VCaP (cell line): ENCODE data around the gene HK2.
A peak's percentile ranks its signal among the peaks of the same experiment; 100 is the strongest.

ENCODE experiments used
- H3K27ac ChIP-seq: fragments of 450-650 bp; 2 replicates; pipeline ENCODE4 v1.5.1; 2017
- CTCF ChIP-seq: fragments of 450-650 bp; conservative IDR thresholded peaks from 2 replicates; pipeline ENCODE4 v1.5.1; 2017; ENCODE audit warnings: mild to moderate bottlenecking, moderate library complexity

Gene HK2

GRCh38 chr2:74917702-74918619, 84.0 kb downstream of the HK2 start:
- no peak overlapping the region for H3K27ac ChIP-seq
- no peak for TF ChIP-seq CTCF

- H3K27ac ChIP-seq, result no peak overlapping the region
- peak; percentile 89 for TF ChIP-seq CTCF
Observed at GRCh38 chr2:74919827-74920226, 85.9 kb downstream of the HK2 start.

- H3K27ac ChIP-seq, result no peak overlapping the region
- no peak for TF ChIP-seq CTCF
Observed at GRCh38 chr2:74921236-74921736, 87.4 kb downstream of the HK2 start.

GRCh38 chr2:74922592-74923227, 88.8 kb downstream of the HK2 start:
- no peak overlapping the region for H3K27ac ChIP-seq
- no peak for TF ChIP-seq CTCF

- H3K27ac ChIP-seq, result no peak overlapping the region
- TF ChIP-seq CTCF, result no peak
Observed at GRCh38 chr2:74924463-74925265, 90.7 kb downstream of the HK2 start.

- TF ChIP-seq CTCF, result no peak
- H3K27ac ChIP-seq, result no peak overlapping the region
Observed at GRCh38 chr2:74925361-74925786, 91.4 kb downstream of the HK2 start.

GRCh38 chr2:74927621-74928020, 93.7 kb downstream of the HK2 start:
- no peak for TF ChIP-seq CTCF
- no peak overlapping the region for H3K27ac ChIP-seq
